HEK293 (cell line): Measurements from ENCODE around the gene ZNF618.

ENCODE experiments used
- CTCF ChIA-PET: fragments of 350-600 bp; formaldehyde crosslinking; extraction: SDS; loops from one replicate; lab custom pipeline; 2021; ENCODE audit warnings: antibody characterized with exemption; lab: Yijun Ruan, JAX
- POLR2A ChIA-PET: fragments of 300-600 bp; formaldehyde crosslinking; extraction: SDS; loops from one replicate; lab custom pipeline; 2020; ENCODE audit warnings: antibody characterized with exemption, inconsistent platforms; lab: Yijun Ruan, JAX
- H3K27ac ChIP-seq: fragments of 200-500 bp; sonication (Bioruptor generic); 2 replicates; pipeline ENCODE4 v1.5.1; 2014; ENCODE audit warnings: low read depth, low read length, control low read depth, inconsistent platforms; ENCODE audit errors: extremely low read depth
- H3K36me3 ChIP-seq, 2 experiments: fragments of 200-500 bp in 1 of 2; sonication (Bioruptor generic) in 1 of 2; 1 replicate in 1 of 2; 2 replicates in 1 of 2; pipeline ENCODE4 v1.5.1; 2014 to 2017; ENCODE audit warnings: inconsistent platforms in 2 of 2, low read length in 2 of 2; ENCODE audit not compliant: control insufficient read depth in 2 of 2, insufficient read depth in 1 of 2
- H3K4me1 ChIP-seq: fragments of 200-500 bp; sonication (Bioruptor generic); 2 replicates; pipeline ENCODE4 v1.5.1; 2014; ENCODE audit warnings: mild to moderate bottlenecking, low read length, inconsistent platforms; ENCODE audit not compliant: control insufficient read depth, insufficient read depth
- H3K4me3 ChIP-seq: 2 replicates; pipeline ENCODE4 v1.5.1; 2011; ENCODE audit warnings: low read depth, mild to moderate bottlenecking, control low read depth, low read length, moderate library complexity
- H3K9me3 ChIP-seq: fragments of 200-500 bp; sonication (Bioruptor generic); 2 replicates; pipeline ENCODE4 v1.5.1; 2014; ENCODE audit warnings: low read depth, low read length, inconsistent platforms; ENCODE audit not compliant: control insufficient read depth, insufficient read depth
- AEBP2 ChIP-seq: fragments of 450-650 bp; formaldehyde crosslinking; IDR thresholded peaks from 2 replicates; pipeline ENCODE4 v1.5.1; 2016; ENCODE audit warnings: missing biosample characterization, missing genetic modification characterization, borderline replicate concordance
- HOXC10 ChIP-seq: sonication (generic); formaldehyde crosslinking; IDR thresholded peaks from 2 replicates; pipeline ENCODE4 v1.8.1; 2023; ENCODE audit warnings: mild to moderate bottlenecking, missing genetic modification reagents
- KLF9 ChIP-seq: fragments of 450-650 bp; formaldehyde crosslinking; IDR thresholded peaks from 2 replicates; pipeline ENCODE4 v1.5.1; 2016; ENCODE audit warnings: missing biosample characterization, missing genetic modification characterization, low read depth
- PRDM4 ChIP-seq: fragments of 450-650 bp; formaldehyde crosslinking; IDR thresholded peaks from 2 replicates; pipeline ENCODE4 v1.5.1; 2017; ENCODE audit warnings: missing biosample characterization, missing genetic modification characterization
- TCF7L2 ChIP-seq: IDR thresholded peaks from 2 replicates; pipeline ENCODE4 v1.6.1; 2011; ENCODE audit warnings: low read depth, mild to moderate bottlenecking, inconsistent platforms, low read length, moderate library complexity, borderline replicate concordance
- YY1 ChIP-seq: fragments of 450-650 bp; formaldehyde crosslinking; IDR thresholded peaks from 2 replicates; pipeline ENCODE4 v1.5.1; 2018; ENCODE audit warnings: missing biosample characterization, missing genetic modification characterization
- ZNF148 ChIP-seq: fragments of 450-650 bp; formaldehyde crosslinking; IDR thresholded peaks from 2 replicates; pipeline ENCODE4 v1.5.0; 2017; ENCODE audit warnings: missing biosample characterization, missing genetic modification characterization, borderline replicate concordance
- ZNF18 ChIP-seq: fragments of 450-650 bp; formaldehyde crosslinking; IDR thresholded peaks from 2 replicates; pipeline ENCODE4 v1.5.1; 2016; ENCODE audit warnings: missing biosample characterization, missing genetic modification characterization
- ZNF239 ChIP-seq: fragments of 450-650 bp; formaldehyde crosslinking; IDR thresholded peaks from 2 replicates; pipeline ENCODE4 v1.5.1; 2016; ENCODE audit warnings: missing biosample characterization, missing genetic modification characterization
- ZNF350 ChIP-seq: fragments of 450-650 bp; formaldehyde crosslinking; IDR thresholded peaks from 2 replicates; pipeline ENCODE4 v1.5.0; 2017; ENCODE audit warnings: missing biosample characterization, mild to moderate bottlenecking, missing genetic modification characterization
- ZNF426 ChIP-seq: fragments of 450-650 bp; formaldehyde crosslinking; IDR thresholded peaks from 2 replicates; pipeline ENCODE4 v1.5.1; 2017; ENCODE audit warnings: missing biosample characterization, missing genetic modification characterization, mild to moderate bottlenecking, inconsistent platforms, moderate library complexity
- ZNF433 ChIP-seq: fragments of 450-650 bp; formaldehyde crosslinking; IDR thresholded peaks from 2 replicates; pipeline ENCODE4 v1.5.1; 2016; ENCODE audit warnings: missing biosample characterization, missing genetic modification characterization, low read depth
- ZNF510 ChIP-seq: fragments of 450-650 bp; formaldehyde crosslinking; IDR thresholded peaks from 2 replicates; pipeline ENCODE4 v1.5.1; 2018; ENCODE audit warnings: mild to moderate bottlenecking, missing genetic modification characterization, missing biosample characterization; ENCODE audit not compliant: insufficient replicate concordance
- ZNF514 ChIP-seq: fragments of 450-650 bp; formaldehyde crosslinking; IDR thresholded peaks from 2 replicates; pipeline ENCODE4 v1.5.1; 2016; ENCODE audit warnings: missing biosample characterization, missing genetic modification characterization
- ZNF610 ChIP-seq: fragments of 450-650 bp; formaldehyde crosslinking; IDR thresholded peaks from 2 replicates; pipeline ENCODE4 v1.5.1; 2016; ENCODE audit warnings: missing biosample characterization, missing genetic modification characterization, borderline replicate concordance

ZNF618 gene

GRCh38 chr9:113912816-113913215 lies 36.7 kb downstream of the ZNF618 start (continued):
- TF ChIP-seq ZNF510 (tag by site-specific recombination) (no peak), KLF9 (tag by site-specific recombination) (no peak), ZNF148 (tag by site-specific recombination) (no peak), TCF7L2 (no peak), YY1 (tag by site-specific recombination) (no peak), ZNF514 (tag by site-specific recombination) (no peak), AEBP2 (no peak), ZNF426 (no peak), ZNF18 (tag by site-specific recombination) (no peak)

- ChIA-PET CTCF (no interaction called here), POLR2A (no interaction called here)
- no peaks in the 10 kb centered on the region for H3K36me3 ChIP-seq
Measured at GRCh38 chr9:113913426-113914195, 37.5 kb downstream of the ZNF618 start.

GRCh38 chr9:113914517-113914916 lies 38.4 kb downstream of the ZNF618 start:
- H3K36me3 ChIP-seq: no peaks in the 10 kb centered on the region
- CTCF ChIA-PET: no interaction called here
- POLR2A ChIA-PET: no interaction called here

More at GRCh38 chr9:113913426-113914195, 37.5 kb downstream of the ZNF618 start:
- H3K27ac ChIP-seq: no peak overlapping the region
- H3K9me3 ChIP-seq: no peaks in the 10 kb centered on the region
- H3K4me3 ChIP-seq: no peak overlapping the region
- TF ChIP-seq ZNF239 (peak; percentile 83; the same call in 1 of the 2 replicates), ZNF610 (tag by site-specific recombination) (no peak)
- no peaks in the 10 kb centered on the region for H3K4me1 ChIP-seq

More at GRCh38 chr9:113914517-113914916, 38.4 kb downstream of the ZNF618 start:
- no peak overlapping the region for H3K27ac ChIP-seq
- no peak overlapping the region for H3K4me3 ChIP-seq
- H3K9me3 ChIP-seq: no peaks in the 10 kb centered on the region
- no peaks in the 10 kb centered on the region for H3K4me1 ChIP-seq
- TF ChIP-seq PRDM4 (no peak), HOXC10 (CRISPR knock-in tag) (no peak), ZNF433 (no peak), ZNF350 (no peak)
